Liver (tissue), 9 donors: ENCODE data around the gene GNB1. TPM values are rescaled to one million over a fixed set of nuclear protein-coding genes. Genes with fewer than 3 reads are reported as not detected.

Experiments
- DNase-seq: peaks from one replicate; pipeline ENCODE4 v3.0.0-alpha.2; 2017; ENCODE audit warnings: low spot score
- H3K27ac ChIP-seq, 2 donors: one replicate each; pipeline ENCODE4 v1.7.0; 2013; ENCODE audit warnings: inconsistent platforms in 2 of 2, low read length in 2 of 2, control low read depth in 1 of 2, low read depth in 1 of 2, mild to moderate bottlenecking in 1 of 2
- H3K27me3 ChIP-seq, 4 donors: one replicate each; pipeline versions ENCODE4 v1.6.1 to v1.7.0; 2013; ENCODE audit warnings: low read length in 3 of 4, inconsistent platforms in 1 of 4, mild to moderate bottlenecking in 1 of 4, moderate library complexity in 1 of 4; ENCODE audit not compliant: control insufficient read depth in 4 of 4, insufficient read depth in 4 of 4
- H3K36me3 ChIP-seq, 4 donors: one replicate each; pipeline versions ENCODE4 v1.6.1 to v1.7.0; 2013; ENCODE audit warnings: low read length in 3 of 4, mild to moderate bottlenecking in 3 of 4, low read depth in 1 of 4, moderate library complexity in 1 of 4; ENCODE audit not compliant: control insufficient read depth in 4 of 4, insufficient read depth in 3 of 4
- H3K4me1 ChIP-seq, 4 donors: one replicate each; pipeline versions ENCODE4 v1.6.1 to v1.7.0; 2013; ENCODE audit warnings: low read length in 3 of 4, mild to moderate bottlenecking in 3 of 4, moderate library complexity in 1 of 4; ENCODE audit not compliant: control insufficient read depth in 4 of 4, insufficient read depth in 4 of 4
- H3K4me3 ChIP-seq, 3 donors: one replicate each; pipeline versions ENCODE4 v1.6.1 to v1.7.0; 2013; ENCODE audit warnings: low read length in 3 of 3, control low read depth in 1 of 3, low read depth in 1 of 3, mild to moderate bottlenecking in 1 of 3
- H3K9ac ChIP-seq, 2 donors: one replicate each; pipeline ENCODE4 v1.7.0; 2013; ENCODE audit warnings: low read length in 2 of 2, mild to moderate bottlenecking in 2 of 2, moderate library complexity in 2 of 2, control low read depth in 1 of 2, low read depth in 1 of 2
- H3K9me3 ChIP-seq, 4 donors: one replicate each; pipeline versions ENCODE4 v1.6.1 to v1.7.0; 2013; ENCODE audit warnings: low read length in 3 of 4; ENCODE audit not compliant: control insufficient read depth in 4 of 4
- ATF3 ChIP-seq: IDR thresholded peaks from 2 replicates; pipeline ENCODE4 v1.6.1; 2016; ENCODE audit warnings: antibody characterized with exemption
- FOXA1 ChIP-seq: IDR thresholded peaks from 2 replicates; pipeline ENCODE4 v1.6.1; 2016; ENCODE audit warnings: antibody characterized with exemption
- FOXA2 ChIP-seq: IDR thresholded peaks from 2 replicates; pipeline ENCODE4 v1.6.1; 2016; ENCODE audit warnings: antibody characterized with exemption
- GABPA ChIP-seq, 2 donors: IDR thresholded peaks in 1 of 2; conservative IDR thresholded peaks in 1 of 2; 2 replicates each; pipeline ENCODE4 v1.6.1; 2016; ENCODE audit warnings: antibody characterized with exemption in 2 of 2, mild to moderate bottlenecking in 1 of 2, moderate library complexity in 1 of 2
- HNF4A ChIP-seq, 2 donors: conservative IDR thresholded peaks; 2 replicates each; pipeline ENCODE4 v1.6.1; 2016; ENCODE audit warnings: antibody characterized with exemption in 2 of 2, mild to moderate bottlenecking in 2 of 2
- RAD21 ChIP-seq, 2 donors: IDR thresholded peaks; 2 replicates each; pipeline ENCODE4 v1.6.1; 2016; ENCODE audit warnings: antibody characterized with exemption in 2 of 2, mild to moderate bottlenecking in 2 of 2
- RXRA ChIP-seq, 2 donors: IDR thresholded peaks; 2 replicates each; pipeline ENCODE4 v1.6.1; 2017 to 2018; ENCODE audit warnings: antibody characterized with exemption in 2 of 2, mild to moderate bottlenecking in 1 of 2
- SP1 ChIP-seq: IDR thresholded peaks from 2 replicates; pipeline ENCODE4 v1.6.1; 2018; ENCODE audit warnings: antibody characterized with exemption, mild to moderate bottlenecking
- YY1 ChIP-seq: IDR thresholded peaks from 2 replicates; pipeline ENCODE4 v1.6.1; 2016; ENCODE audit warnings: antibody characterized with exemption, mild to moderate bottlenecking
- WGBS: extraction: QIAGEN DNeasy Blood & Tissue Kit; methylation state at CpG from one replicate; pipeline ENCODE4 v1.1.7; 2013; 5-methylcytosine and 5-hydroxymethylcytosine counted together
- polyA plus RNA-seq, 2 donors: library from polyadenylated mRNA; stranded (reverse) in 1 of 2; unstranded in 1 of 2; fragments of 200-250 nt in 1 of 2; fragments of >200 nt in 1 of 2; fragmentation: Nextera tagmentation in 1 of 2; extraction: Ambion mirVana in 1 of 2; gene quantifications; one replicate each; pipeline versions ENCODE4 v1.2.1 to v1.2.3, GENCODE V29; 2013 to 2015
- total RNA-seq, 2 donors: library from RNA; depleted of rRNA; stranded (reverse); fragments of >200 nt; gene quantifications; one replicate each; pipeline ENCODE4 v1.2.3, GENCODE V29; 2014
- TF ChIP-seq, protein P1 (sequence below): IDR thresholded peaks from 2 replicates; pipeline ENCODE4 v1.6.1; 2016; ENCODE audit warnings: antibody characterized with exemption
- TF ChIP-seq, protein P2 (sequence below): fragments of 150-350 bp; IDR thresholded peaks from 2 replicates; pipeline ENCODE4 v1.5.1; 2017; ENCODE audit warnings: improper control_type of control experiment, low read depth, low read length; ENCODE audit not compliant: missing input control
- donor health status: healthy.
- donor health status: healthy.
- donor health status: healthy.
- donor health status: healthy.
- donor health status: healthy.

The GNB1 gene
- total and polyA plus RNA-seq, 4 donors: 22.3 to 68.5 (median 52.7) TPM

DNA sequence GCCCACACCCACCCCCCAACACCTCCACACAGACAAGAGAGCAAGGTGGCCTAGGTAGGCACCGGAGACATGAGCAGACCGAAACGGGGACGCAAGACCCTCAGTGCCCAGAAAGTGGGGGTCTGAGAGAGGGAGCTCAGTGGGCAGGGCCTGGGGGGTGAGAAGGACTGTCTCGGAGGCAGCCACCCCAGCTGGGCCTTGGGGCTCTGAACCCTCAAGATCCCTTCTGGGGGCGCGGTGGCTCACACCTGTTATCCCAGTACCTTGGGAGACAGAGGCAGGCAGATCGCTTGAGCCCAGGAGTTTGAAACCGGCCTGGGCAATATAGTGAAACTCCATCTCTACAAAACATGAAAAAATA is 9.1 kb upstream of the GNB1 start (continued):
- TF ChIP-seq, protein P1, sequence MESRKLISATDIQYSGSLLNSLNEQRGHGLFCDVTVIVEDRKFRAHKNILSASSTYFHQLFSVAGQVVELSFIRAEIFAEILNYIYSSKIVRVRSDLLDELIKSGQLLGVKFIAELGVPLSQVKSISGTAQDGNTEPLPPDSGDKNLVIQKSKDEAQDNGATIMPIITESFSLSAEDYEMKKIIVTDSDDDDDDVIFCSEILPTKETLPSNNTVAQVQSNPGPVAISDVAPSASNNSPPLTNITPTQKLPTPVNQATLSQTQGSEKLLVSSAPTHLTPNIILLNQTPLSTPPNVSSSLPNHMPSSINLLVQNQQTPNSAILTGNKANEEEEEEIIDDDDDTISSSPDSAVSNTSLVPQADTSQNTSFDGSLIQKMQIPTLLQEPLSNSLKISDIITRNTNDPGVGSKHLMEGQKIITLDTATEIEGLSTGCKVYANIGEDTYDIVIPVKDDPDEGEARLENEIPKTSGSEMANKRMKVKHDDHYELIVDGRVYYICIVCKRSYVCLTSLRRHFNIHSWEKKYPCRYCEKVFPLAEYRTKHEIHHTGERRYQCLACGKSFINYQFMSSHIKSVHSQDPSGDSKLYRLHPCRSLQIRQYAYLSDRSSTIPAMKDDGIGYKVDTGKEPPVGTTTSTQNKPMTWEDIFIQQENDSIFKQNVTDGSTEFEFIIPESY: no peak

DNA sequence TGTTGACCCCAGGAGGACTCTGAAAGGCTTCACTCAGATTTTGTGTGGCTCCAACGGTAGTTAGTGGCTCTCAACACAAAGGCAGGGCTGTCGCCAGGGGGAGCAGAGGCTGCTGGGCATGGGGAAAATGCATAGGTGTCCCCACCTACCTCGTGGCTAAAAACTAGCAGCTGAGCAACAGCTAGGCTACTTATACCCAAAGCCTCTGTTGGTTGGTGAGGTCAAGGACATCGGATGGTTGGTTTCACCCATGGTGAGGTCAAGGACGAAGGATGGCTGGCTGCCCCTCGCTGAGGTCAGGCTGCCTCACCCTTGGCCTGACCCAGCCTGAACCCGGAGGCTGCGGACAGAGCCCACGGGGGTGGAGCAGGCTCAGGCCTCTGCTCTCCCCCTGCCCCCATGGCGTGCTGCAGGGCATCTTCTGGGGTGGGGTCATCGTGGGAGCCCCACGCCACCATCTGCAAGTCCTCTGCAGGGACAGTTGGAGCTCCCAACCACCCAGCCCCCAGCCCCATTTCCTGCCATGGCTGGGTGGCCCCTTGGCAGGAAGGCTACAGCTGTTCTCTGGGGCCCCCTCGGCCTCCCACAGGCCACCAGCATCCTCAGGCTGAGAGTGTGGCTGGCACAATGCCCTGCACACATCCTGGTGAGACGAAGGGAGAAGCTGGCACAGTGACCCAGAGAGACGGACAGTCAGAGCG is 8.5 kb upstream of the GNB1 start:
- DNase-seq: peak; percentile 37
- WGBS: 45% methylated on average over 16 of the region's 16 CpGs
- TF ChIP-seq FOXA1 (no peak), ATF3 (no peak), RXRA (IDR thresholded peaks at IDR 0.05) (peak in 1 of 2 donors; percentile 34), SP1 (no peak), HNF4A (conservative IDR thresholded peaks at IDR 0.05) (no peak), RAD21 (IDR thresholded peaks at IDR 0.05) (peak in 1 of 2 donors; percentile 36)
- TF ChIP-seq, protein P1: no peak
- TF ChIP-seq, protein P2, sequence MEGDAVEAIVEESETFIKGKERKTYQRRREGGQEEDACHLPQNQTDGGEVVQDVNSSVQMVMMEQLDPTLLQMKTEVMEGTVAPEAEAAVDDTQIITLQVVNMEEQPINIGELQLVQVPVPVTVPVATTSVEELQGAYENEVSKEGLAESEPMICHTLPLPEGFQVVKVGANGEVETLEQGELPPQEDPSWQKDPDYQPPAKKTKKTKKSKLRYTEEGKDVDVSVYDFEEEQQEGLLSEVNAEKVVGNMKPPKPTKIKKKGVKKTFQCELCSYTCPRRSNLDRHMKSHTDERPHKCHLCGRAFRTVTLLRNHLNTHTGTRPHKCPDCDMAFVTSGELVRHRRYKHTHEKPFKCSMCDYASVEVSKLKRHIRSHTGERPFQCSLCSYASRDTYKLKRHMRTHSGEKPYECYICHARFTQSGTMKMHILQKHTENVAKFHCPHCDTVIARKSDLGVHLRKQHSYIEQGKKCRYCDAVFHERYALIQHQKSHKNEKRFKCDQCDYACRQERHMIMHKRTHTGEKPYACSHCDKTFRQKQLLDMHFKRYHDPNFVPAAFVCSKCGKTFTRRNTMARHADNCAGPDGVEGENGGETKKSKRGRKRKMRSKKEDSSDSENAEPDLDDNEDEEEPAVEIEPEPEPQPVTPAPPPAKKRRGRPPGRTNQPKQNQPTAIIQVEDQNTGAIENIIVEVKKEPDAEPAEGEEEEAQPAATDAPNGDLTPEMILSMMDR: peak; percentile 7

GRCh38 chr1:1898246-1898933 is 7.5 kb upstream of the GNB1 start:
- no peak overlapping the region for H3K27ac ChIP-seq
- H3K9ac ChIP-seq: no peak overlapping the region
- TF ChIP-seq SP1 (no peak), HNF4A (conservative IDR thresholded peaks at IDR 0.05) (no peak), FOXA2 (no peak), GABPA (IDR thresholded peaks at IDR 0.05 in 1 of 2, conservative IDR thresholded peaks at IDR 0.05 in 1 of 2) (no peak), YY1 (no peak)
- DNase-seq: peak; percentile 23
- H3K36me3 ChIP-seq: no peaks in the 10 kb centered on the region
- 94% methylated on average over 6 of the region's 6 CpGs for WGBS
- H3K4me3 ChIP-seq: no peak overlapping the region
- H3K27me3 ChIP-seq: no peaks in the 10 kb centered on the region
- H3K9me3 ChIP-seq: no peaks in the 10 kb centered on the region
- peaks cover 7 to 19% (median 12%) of the 10 kb centered on the region in 4 donors for H3K4me1 ChIP-seq

More for the DNA sequence above, 8.5 kb upstream of the GNB1 start:
- no peak overlapping the region for H3K27ac ChIP-seq
- no peak overlapping the region for H3K4me3 ChIP-seq
- H3K9me3 ChIP-seq: no peaks in the 10 kb centered on the region
- H3K36me3 ChIP-seq: no peaks in the 10 kb centered on the region
- H3K27me3 ChIP-seq: no peaks in the 10 kb centered on the region
- H3K9ac ChIP-seq: no peak overlapping the region
- peaks cover 4 to 12% (median 7%) of the 10 kb centered on the region in 4 donors for H3K4me1 ChIP-seq
